Prostate gland (tissue), 2 donors: ENCODE results near the gene DNAH3. TPM values are rescaled to one million over a fixed set of nuclear protein-coding genes. Genes with fewer than 3 reads are reported as not detected.

Experiments
- DNase-seq: peaks from one replicate; pipeline ENCODE4 v3.0.0-alpha.2; 2019; ENCODE audit warnings: low spot score
- H3K27ac ChIP-seq, 2 donors: fragments of 200-600 bp; sonication (generic); 2 replicates each; pipeline ENCODE4 v1.5.1; 2017 to 2019
- H3K27me3 ChIP-seq: fragments of 200-600 bp; sonication (generic); replicated peaks from 2 replicates; pipeline ENCODE4 v1.5.1; 2019; ENCODE audit not compliant: insufficient read depth
- H3K36me3 ChIP-seq, 2 donors: fragments of 200-600 bp; sonication (generic); 1 replicate in 1 of 2; 2 replicates in 1 of 2; pipeline versions ENCODE4 v1.5.1 to v1.8.1; 2017 to 2019
- H3K4me1 ChIP-seq: fragments of 200-600 bp; sonication (generic); replicated peaks from 2 replicates; pipeline ENCODE4 v1.5.1; 2019
- H3K4me3 ChIP-seq, 2 donors: fragments of 200-600 bp; sonication (generic); 2 replicates each; pipeline ENCODE4 v1.5.1; 2017 to 2019
- H3K9me3 ChIP-seq: fragments of 200-600 bp; sonication (generic); 2 replicates; pipeline ENCODE4 v1.5.1; 2017
- POLR2A ChIP-seq: fragments of 450-650 bp; IDR thresholded peaks from one replicate; pipeline ENCODE4 v1.6.1; 2016; ENCODE audit warnings: antibody characterized with exemption, mild to moderate bottlenecking
- POLR2AphosphoS5 ChIP-seq: sonication (generic); formaldehyde crosslinking; IDR thresholded peaks from one replicate; pipeline ENCODE4 v1.6.1; 2017; ENCODE audit warnings: antibody characterized with exemption
- WGBS: methylation state at CpG from one replicate; pipeline ENCODE4 v1.1.5; 2018; 5-methylcytosine and 5-hydroxymethylcytosine counted together
- intact Hi-C: fragments of 100-400 bp; cut with DNase I; formaldehyde crosslinking; loops from one replicate; pipeline ENCODE4 v1.14.2; 2022
- total RNA-seq, 2 donors: library from RNA; depleted of rRNA; stranded (reverse); fragments of >200 nt; gene quantifications; one replicate each; pipeline ENCODE4 v1.1.0, GENCODE V29; 2016
- TF ChIP-seq, protein P1 (sequence below), 4 experiments: fragments of 200-600 bp in 2 of 4; fragments of 450-650 bp in 2 of 4; sonication (generic) in 2 of 4; IDR thresholded peaks; 1 replicate in 3 of 4; 2 replicates in 1 of 4; pipeline ENCODE4 v1.5.1; 2016 to 2019; ENCODE audit warnings: antibody characterized with exemption in 4 of 4, mild to moderate bottlenecking in 2 of 4, moderate library complexity in 2 of 4

Gene DNAH3
- total RNA-seq, 2 donors from 2014 or later, result 0.09 to 8.0 TPM

DNA sequence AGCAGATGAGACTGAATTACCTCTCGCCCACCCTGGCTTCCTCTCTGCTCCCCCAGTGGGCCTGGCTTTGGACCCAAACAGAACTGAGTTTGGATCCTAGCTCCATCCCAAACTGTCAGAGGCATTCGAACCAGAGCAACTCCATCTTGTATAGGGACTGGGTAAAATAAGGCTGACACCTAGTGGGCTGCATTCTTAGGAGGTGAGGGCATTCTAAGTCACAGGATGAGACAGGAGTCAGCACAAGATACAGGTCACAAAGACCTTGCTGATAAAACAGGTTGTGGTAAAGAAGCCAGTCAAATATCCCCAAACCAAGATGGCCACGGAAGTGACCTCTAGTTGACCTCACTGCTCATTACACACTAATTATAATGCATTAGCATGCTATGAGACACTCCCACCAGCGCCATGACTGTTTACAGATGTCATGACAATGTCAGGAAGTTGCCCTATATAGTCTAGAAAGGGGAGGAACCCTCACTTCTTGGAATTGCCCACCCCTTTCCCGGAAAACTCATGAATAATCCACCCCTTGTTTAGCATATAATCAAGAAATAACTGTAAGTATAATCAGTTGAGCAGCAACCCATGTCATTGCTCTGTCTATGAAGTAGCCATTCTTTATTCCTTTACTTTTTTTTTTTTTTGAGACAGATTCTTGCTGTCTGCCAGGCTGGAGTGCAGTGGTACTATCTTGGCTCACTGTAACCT is 205.6 kb downstream of the DNAH3 start:
- Histone ChIP-seq H3K4me3 (no peak overlapping the region), H3K27me3 (no peaks in the 10 kb centered on the region), H3K27ac (no peak overlapping the region), H3K4me1 (no peaks in the 10 kb centered on the region), H3K9me3 (no peaks in the 10 kb centered on the region), H3K36me3 (no peaks in the 10 kb centered on the region)
- no peak for DNase-seq
- TF ChIP-seq, protein P1, sequence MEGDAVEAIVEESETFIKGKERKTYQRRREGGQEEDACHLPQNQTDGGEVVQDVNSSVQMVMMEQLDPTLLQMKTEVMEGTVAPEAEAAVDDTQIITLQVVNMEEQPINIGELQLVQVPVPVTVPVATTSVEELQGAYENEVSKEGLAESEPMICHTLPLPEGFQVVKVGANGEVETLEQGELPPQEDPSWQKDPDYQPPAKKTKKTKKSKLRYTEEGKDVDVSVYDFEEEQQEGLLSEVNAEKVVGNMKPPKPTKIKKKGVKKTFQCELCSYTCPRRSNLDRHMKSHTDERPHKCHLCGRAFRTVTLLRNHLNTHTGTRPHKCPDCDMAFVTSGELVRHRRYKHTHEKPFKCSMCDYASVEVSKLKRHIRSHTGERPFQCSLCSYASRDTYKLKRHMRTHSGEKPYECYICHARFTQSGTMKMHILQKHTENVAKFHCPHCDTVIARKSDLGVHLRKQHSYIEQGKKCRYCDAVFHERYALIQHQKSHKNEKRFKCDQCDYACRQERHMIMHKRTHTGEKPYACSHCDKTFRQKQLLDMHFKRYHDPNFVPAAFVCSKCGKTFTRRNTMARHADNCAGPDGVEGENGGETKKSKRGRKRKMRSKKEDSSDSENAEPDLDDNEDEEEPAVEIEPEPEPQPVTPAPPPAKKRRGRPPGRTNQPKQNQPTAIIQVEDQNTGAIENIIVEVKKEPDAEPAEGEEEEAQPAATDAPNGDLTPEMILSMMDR (IDR thresholded peaks at IDR 0.05), result no peak
- TF ChIP-seq POLR2AphosphoS5 (no peak), POLR2A (no peak)
- WGBS, result 87% methylated on average over 5 of the region's 5 CpGs
- intact Hi-C loops, result no loop called here

DNA sequence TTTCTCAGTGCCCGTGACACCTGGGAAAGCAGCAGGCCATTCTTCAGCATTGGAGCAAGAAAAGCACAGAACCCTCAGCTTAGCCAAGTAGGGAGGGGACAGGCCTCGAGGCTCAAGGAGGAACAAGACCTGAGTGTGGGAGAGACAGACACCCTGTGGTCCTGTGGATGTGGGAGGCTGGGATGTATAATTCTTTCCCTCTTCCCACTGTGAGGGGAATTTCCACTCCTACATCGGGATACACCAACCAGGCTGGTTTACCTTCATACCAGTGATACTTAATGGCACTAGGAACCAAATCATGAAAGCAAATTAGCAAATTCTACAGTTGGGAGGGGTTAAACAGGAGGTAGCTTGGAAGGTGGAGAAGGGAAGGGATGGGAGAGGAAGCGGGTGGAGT is 208.4 kb downstream of the DNAH3 start:
- WGBS, result 69% methylated on average over 4 of the region's 4 CpGs
- no peak overlapping the region for H3K4me3 ChIP-seq
- no peak overlapping the region for H3K27ac ChIP-seq
- no peak for DNase-seq
- no peaks in the 10 kb centered on the region for H3K36me3 ChIP-seq
- no peak for TF ChIP-seq POLR2A
- TF ChIP-seq, protein P1 (IDR thresholded peaks at IDR 0.05), result no peak
- TF ChIP-seq POLR2AphosphoS5, result no peak
- no peaks in the 10 kb centered on the region for H3K9me3 ChIP-seq
- H3K27me3 ChIP-seq, result no peaks in the 10 kb centered on the region
- intact Hi-C loops, result no loop called here
- no peaks in the 10 kb centered on the region for H3K4me1 ChIP-seq

DNA sequence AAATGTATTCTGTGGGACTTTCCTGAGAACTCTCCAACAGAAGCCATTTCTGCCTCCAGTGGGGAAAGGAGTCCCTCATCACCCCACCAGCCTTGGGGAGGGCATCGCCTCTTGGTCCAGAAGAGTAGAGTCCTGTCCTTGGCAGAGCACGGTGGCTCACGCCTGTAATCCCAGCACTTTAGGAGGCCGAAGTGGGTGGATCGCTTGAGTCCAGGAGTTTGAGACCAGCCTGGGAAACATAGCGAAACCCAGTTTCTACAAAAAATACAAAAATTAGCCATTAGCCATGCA is 209.1 kb downstream of the DNAH3 start:
- Histone ChIP-seq H3K4me1 (no peaks in the 10 kb centered on the region), H3K27ac (no peak overlapping the region), H3K4me3 (no peak overlapping the region), H3K27me3 (no peaks in the 10 kb centered on the region), H3K9me3 (no peaks in the 10 kb centered on the region), H3K36me3 (no peaks in the 10 kb centered on the region)
- DNase-seq, result no peak
- intact Hi-C loops, result no loop called here
- WGBS, result 99% methylated on average over 6 of the region's 6 CpGs
- TF ChIP-seq POLR2A (no peak), POLR2AphosphoS5 (no peak)
- TF ChIP-seq, protein P1 (IDR thresholded peaks at IDR 0.05), result no peak

DNA sequence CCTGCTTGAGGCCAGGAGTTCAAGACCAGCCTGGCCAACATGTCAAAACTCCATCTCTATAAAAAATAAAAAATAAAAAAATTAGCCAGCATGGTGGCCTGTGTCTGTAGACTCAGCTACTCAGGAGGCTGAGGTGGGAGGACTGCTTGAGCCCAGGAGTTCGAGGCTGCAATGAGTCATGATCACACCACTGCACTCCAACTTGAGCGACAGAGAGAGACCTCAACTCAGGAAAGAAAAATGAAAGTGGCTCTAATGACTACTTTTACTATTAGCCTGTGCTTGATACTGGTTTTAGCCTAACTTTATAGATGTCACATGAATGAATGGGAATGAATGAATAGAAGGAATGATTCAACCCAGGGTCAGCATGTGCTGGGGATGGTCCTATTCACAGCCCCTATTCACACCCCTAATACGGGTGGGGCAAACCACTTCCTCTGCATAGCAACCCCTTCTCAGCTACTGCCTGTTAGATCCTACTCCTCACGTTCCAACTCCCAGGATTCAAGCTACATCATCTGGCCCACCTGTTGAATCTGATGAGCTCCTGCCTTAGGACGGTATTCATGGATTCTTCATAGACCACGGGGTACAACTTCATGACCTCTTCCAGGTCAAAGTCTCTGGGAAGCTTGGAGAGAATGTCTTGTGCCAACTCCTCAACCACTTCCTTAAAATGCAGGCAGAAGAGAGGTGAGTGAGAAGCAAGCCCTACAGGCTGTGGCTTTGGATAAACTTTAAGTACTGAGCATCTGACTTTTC is 209.6 kb downstream of the DNAH3 start:
- no peaks in the 10 kb centered on the region for H3K27me3 ChIP-seq
- TF ChIP-seq, protein P1 (IDR thresholded peaks at IDR 0.05), result no peak
- no peak for TF ChIP-seq POLR2AphosphoS5
- TF ChIP-seq POLR2A, result no peak
- H3K4me1 ChIP-seq, result no peaks in the 10 kb centered on the region
- H3K9me3 ChIP-seq, result no peaks in the 10 kb centered on the region
- H3K4me3 ChIP-seq, result no peak overlapping the region
- intact Hi-C loops, result no loop called here
- WGBS, result 85% methylated on average over 6 of the region's 6 CpGs
- H3K27ac ChIP-seq, result no peak overlapping the region
- DNase-seq, result no peak
- H3K36me3 ChIP-seq, result no peaks in the 10 kb centered on the region

DNA sequence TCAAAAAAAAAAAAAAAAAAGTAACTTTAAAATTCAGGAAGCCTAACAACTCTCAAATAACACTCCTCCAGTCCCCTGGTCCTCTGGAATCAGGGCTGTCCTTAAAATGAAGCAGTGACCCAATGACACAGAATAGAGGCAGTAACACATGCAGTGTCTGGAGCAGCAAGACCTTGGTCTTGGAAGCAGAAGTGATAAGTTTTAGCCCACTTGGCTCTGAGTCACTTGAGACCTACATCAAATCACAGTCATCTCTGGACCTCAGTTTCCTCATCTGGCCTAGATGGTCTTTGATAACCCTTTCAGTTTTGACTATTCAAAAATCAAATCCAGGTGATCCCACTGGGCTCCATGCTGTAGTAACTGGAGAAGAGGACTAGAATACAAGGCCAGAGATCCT is 211.0 kb downstream of the DNAH3 start:
- Histone ChIP-seq H3K36me3 (no peaks in the 10 kb centered on the region), H3K27me3 (no peaks in the 10 kb centered on the region), H3K9me3 (no peaks in the 10 kb centered on the region), H3K27ac (no peak overlapping the region), H3K4me1 (no peaks in the 10 kb centered on the region), H3K4me3 (no peak overlapping the region)
- TF ChIP-seq, protein P1 (IDR thresholded peaks at IDR 0.05), result no peak
- no peak for TF ChIP-seq POLR2AphosphoS5
- no peak for TF ChIP-seq POLR2A
- intact Hi-C loops, result no loop called here
- DNase-seq, result no peak
